ENCODE results near the gene TPST2. TPM values are rescaled to one million over a fixed set of nuclear protein-coding genes. Genes with fewer than 3 reads are reported as not detected.
A peak's percentile ranks its signal among the peaks of the same experiment; 100 is the strongest.

The TPST2 gene
- total RNA-seq (2014; rRNA removed; shearing (Covaris generic)) = 24.1 and 55.9 TPM in 2 replicates

DNA sequence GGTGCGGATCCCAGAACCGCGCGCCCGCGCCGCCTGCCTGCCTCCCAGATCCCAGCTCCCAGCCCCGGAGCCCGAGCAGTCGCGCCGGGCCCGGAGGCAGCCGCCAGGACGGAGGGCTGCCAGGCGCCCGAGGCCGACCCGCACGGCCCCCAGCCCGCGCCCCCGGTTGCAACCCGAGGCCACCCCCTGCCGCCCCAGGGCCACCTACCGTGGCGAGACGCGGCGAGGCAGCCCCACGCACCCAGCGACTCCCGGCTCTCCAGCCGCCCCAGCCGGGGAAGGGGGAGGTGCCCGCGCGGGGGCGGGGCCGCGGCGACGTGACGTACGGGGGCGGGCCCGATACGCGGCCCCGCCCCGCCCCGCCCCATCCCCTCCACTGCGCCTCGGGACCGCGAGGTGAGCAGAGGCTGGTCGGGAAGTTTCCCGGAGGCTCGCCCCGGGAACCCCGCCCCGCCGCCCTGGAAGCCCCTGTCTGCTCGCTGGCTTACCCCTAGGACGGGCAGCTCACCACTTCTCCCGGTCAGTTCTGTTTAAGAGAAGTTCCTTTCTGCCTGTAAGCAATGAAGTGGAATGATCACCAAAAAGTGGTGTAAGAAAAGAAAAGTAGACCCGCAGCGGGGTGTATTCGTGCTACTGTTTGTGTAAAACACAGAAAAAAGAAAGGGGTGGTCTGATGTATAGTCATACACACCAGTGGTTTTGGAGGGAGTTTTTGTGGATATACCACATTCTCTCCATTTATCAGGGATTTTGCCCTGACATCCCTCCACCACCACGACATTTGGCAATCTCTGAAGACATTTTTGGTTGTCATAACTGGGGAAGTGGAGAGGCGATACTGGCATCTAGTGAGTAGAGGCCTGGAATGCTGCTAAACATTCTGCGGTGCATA is at the start of gene TPST2:
TSS of gene TPST2 (minus strand) at position 288 of the 892 bp plus-strand sequence. CDS start 48,502 bp downstream, outside the sequence.
- in situ Hi-C loops (cut with HindIII; ENCODE audit: low sequenced_read_pairs) = no loop called here

DNA sequence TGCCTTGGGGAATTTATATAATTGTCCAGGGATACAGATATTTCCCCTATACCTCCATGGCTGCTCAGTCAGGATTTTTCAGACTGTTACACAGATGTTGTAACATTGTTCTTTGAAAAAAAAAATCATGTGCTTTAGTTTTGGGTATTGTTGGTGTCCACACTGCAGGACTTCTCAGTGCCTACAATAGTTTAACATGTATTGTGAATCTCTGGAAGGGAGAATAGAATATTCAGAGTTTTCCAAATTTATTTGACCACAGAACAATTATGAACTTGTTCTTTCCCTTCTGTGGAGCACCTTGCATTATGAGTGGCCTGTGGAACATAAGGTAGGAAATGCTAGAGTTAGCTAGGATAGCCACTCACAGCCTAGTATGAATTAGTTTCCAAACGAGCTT is 46.4 kb upstream of the TPST2 start:
- in situ Hi-C loops (cut with HindIII; ENCODE audit: low sequenced_read_pairs) = no loop called here
- no peak for DNase-seq (ENCODE audit: low spot score)

More for the DNA sequence above, at the start of gene TPST2:
- peak; percentile 72 for DNase-seq (ENCODE audit: low spot score)

DNA sequence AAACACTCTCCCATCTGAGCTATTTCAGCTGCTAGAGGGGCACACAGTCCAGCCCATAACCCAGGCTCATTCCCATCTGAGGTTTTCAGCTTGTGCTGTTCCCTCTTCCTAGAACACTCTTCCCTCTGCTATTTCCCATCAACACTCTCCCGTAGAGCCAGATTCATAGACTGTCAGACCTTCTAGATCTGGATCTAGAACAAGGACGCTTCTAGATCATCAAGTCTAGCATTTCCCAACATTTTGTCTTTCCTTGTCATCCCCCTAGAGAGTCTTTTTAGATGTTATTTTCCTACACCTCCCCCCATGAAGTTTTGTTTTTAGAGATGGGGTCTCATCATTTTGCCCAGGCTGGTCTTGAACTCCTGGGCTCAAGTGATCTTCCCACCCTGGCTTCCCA is 45.2 kb upstream of the TPST2 start:
- no peak for DNase-seq (ENCODE audit: low spot score)
- in situ Hi-C loops (cut with HindIII; ENCODE audit: low sequenced_read_pairs) = no loop called here

DNA sequence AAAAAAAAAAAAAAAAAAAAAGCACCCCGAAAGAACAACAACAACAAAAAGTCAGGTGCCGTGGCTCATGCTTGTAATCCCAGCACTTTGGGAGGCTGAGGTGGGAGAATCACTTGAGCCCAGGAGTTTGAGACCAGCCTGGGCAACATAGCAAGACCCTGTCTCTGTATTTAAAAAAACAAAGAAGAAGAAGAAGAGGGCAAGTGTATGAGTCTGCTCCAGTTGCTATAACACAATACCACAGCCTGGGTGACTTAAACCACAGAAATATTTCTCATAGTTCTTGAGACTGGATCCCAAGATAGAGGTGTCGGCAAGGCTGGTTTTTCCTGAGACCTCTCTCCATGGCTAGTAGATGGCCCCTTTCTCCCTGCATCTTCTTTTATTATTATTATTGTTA is 44.3 kb upstream of the TPST2 start:
- in situ Hi-C loops (cut with HindIII; ENCODE audit: low sequenced_read_pairs) = no loop called here
- DNase-seq (ENCODE audit: low spot score) = no peak

DNA sequence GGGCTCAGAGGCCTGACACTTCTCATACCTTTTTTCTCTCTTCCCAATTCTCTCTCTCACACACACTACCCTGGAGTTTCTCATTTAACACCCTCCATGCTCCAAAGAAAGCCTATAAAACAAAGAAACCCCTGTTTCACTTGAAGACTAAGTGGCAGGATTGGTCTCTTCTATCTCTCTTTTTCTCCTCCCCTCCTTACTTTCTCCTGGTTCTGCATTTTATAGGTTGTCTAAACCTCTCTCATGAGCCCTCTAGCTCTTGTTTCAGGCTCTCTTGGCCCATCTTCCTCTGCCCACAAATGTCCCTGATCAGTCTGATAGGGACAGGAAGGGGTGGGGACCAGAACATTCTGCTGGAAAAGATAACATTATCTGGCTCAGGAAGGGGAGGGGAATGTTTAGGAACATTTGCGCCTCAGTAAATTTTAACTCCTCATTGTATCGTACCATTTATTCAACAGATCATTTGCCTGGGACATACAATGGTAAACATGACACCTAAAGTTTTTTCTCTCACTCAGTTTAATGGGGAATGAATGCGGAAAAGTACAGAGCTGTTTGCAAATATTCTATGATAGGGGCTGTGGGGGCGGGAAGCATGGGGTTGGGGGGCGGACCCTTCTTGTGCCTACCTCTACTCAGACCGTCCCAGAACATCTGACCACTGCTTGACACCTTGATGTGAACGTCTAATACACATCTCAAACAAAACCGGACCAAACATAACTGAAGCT is 42.7 kb upstream of the TPST2 start:
- DNase-seq (ENCODE audit: low spot score) = no peak
- in situ Hi-C loops (cut with HindIII; ENCODE audit: low sequenced_read_pairs) = no loop called here

DNA sequence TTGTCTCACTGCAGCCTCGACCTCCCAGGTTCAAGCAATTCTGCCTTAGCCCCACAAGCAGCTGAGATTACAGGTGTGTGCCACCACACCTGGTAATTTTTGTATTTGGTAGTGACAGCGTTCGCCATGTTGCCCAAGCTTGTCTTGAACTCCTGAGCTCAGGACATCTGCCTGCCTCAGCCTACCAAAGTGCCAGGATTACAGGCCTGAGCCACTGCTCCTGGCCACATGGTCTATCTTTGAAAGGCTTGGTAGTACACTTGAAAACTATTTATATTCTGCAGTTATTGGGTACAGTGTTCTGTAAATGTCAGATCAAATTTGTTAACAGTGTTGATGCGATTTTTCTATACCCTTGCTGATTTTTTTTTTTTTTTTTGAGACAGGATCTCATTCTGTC is 41.4 kb upstream of the TPST2 start:
- in situ Hi-C loops (cut with HindIII; ENCODE audit: low sequenced_read_pairs) = no loop called here
- no peak for DNase-seq (ENCODE audit: low spot score)

DNA sequence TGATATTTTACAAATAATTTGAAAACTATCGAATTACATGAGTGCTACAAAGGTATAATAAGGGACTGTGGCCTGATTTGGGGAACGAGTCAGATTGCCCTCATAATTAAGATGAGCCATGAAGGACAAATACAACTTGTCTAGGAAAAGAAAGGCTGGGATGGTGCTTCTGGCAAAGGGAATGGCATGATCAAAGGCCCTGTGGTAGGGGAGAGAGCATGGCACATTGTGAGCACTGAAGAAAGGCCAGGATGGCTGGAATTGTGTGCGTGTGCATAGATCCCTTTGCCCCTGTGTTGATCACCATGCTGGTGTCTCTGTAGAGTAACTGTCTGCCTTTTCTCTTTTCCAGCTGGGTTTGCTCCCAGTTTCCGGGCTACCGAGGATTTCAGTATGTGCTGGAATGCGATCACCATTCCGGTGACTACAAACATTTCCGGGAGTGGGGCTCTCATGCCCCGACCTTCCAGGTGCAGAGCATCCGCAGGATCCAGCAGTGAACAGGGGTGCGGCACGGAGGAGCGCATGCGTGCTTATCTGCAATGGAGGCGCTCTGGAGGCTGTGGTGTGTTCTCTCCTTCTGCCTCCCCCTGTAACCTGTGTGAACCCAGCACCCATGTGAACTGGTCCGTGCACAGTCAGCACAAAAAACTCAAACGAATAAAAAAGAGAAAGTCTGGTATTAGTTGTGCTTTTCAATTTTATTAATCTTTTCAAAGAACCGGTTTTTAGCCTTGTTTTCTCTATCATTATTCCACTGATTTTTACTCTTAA is 40.2 kb upstream of the TPST2 start:
- in situ Hi-C loops (cut with HindIII; ENCODE audit: low sequenced_read_pairs) = no loop called here
- DNase-seq (ENCODE audit: low spot score) = no peak

DNA sequence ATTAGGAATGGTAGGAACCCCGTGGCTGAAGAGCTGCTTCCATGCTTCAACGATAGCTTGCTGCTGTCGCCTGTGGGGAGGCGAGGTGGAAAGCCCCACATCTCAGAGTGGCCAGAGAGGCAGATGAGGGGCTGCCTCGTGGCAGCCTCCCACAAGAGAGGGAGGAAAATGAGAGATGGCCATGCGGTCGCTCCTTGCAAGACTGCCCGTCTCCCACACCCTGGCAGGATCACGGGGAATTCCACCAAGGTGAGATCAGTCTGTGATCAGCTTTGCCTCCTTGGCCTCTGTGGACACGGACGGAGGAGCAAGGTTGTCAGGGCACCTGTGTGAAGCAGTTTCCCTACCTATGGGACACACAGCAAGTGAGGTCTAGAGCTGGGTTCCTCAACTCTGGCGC is 34.9 kb upstream of the TPST2 start:
- in situ Hi-C loops (cut with HindIII; ENCODE audit: low sequenced_read_pairs) = no loop called here
- DNase-seq (ENCODE audit: low spot score) = no peak

DNA sequence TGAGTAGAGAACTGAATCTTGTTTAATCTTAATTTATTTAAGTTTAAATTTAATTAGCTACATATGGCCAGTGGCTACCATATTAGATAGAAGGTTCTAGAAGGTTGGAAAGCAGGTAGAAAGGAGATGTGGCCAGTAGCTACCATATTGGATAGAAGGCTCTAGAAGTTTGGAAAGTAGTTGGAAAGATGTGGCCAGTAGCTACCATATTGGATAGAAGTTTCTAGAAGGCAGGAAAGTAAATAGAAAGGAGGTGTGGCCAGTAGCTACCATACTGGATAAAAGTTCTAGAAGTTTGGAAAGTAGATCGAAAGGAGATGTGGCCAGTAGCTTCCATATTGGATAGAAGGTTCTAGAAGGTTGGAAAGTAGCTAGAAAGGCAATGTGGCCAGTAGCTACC is 34.1 kb upstream of the TPST2 start:
- DNase-seq (ENCODE audit: low spot score) = no peak
- in situ Hi-C loops (cut with HindIII; ENCODE audit: low sequenced_read_pairs) = no loop called here

DNA sequence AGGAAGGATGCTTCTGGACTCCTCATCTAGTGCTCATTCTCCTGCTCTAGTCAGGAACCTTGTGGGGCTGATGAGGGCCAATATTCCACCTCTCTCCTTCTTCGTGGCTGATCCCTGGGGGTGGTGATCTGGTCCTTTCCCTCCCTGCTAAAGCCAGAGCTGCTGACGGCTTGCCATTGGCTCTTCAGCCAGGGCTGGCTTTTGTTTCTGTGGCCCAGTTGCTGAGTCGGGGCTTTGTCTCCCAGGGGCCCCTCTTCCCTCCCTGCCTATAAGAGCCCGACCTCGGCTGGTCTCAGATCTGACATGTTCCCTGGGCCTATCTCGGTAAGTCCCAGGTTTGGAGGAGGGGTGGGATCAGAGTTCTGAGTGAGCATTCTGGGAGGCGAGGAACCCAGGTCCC is 31.7 kb upstream of the TPST2 start, which contains the start of gene CRYBA4:
TSS of gene CRYBA4 (plus strand) at position 301 of the 400 bp plus-strand sequence. CDS start 634 bp downstream, outside the sequence.
- no peak for DNase-seq (ENCODE audit: low spot score)
- in situ Hi-C loops (cut with HindIII; ENCODE audit: low sequenced_read_pairs) = no loop called here

DNA sequence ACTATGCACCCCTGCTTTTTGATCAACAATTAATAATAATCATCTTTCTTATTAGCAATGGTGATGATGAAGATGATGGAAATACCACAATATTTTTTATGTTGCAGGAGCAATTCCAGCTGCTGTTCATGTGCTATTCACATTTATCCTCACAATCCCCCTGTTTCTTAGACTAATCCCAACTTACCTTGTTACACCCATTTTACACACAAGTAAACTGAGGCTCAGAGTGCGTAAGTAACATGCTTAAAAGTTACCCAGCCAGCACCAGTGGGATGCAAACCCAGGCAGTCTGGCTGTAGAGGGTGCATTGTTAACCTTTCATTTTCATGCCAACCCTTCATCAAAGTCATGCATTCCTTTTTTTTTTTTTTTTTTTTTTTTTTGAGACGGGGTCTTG is 30.3 kb upstream of the TPST2 start:
- in situ Hi-C loops (cut with HindIII; ENCODE audit: low sequenced_read_pairs) = no loop called here

DNA sequence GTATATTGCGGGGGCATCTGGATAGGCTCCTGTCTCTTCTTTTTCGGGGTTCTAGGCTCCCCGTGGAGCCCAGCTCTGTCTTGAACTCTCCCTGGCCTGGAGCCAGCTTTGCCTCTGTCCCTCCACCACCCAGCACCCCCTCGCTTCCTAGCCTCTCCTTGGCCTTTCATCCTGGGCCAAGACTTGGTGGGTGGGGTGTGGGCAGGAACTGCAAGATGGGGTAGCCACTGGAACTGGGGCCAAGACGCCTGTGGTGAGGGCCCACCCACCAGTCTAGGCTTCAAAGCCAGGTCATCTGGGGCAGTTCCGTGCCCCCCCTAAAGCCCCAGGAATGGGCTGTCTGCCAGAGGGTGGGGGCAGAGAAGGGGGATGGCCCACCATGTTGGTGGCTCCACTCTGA is 29.6 kb upstream of the TPST2 start:
- no peak for DNase-seq (ENCODE audit: low spot score)
- in situ Hi-C loops (cut with HindIII; ENCODE audit: low sequenced_read_pairs) = no loop called here

More for the DNA sequence above, 30.3 kb upstream of the TPST2 start:
- no peak for DNase-seq (ENCODE audit: low spot score)

DNA sequence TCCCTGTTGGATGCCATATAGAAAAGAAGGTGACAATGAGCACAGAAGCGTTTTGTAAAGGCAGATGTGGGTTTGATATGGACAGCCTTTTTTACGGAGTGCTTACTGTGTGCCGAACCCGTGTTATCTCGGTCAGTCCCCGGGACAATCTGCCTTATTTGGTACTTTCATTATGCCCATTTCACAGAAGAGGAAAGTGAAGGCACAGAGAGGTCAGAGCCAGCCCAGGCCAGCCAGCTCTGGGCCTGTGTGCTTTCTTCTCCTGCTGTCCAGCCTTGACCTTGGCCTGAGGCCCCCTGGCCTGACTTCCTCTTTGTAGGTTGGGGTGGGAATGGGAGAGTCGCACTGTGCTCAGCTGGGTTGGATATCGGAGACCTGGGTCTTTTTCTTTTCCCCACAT is 28.5 kb upstream of the TPST2 start:
- in situ Hi-C loops (cut with HindIII; ENCODE audit: low sequenced_read_pairs) = no loop called here
- DNase-seq (ENCODE audit: low spot score) = no peak

DNA sequence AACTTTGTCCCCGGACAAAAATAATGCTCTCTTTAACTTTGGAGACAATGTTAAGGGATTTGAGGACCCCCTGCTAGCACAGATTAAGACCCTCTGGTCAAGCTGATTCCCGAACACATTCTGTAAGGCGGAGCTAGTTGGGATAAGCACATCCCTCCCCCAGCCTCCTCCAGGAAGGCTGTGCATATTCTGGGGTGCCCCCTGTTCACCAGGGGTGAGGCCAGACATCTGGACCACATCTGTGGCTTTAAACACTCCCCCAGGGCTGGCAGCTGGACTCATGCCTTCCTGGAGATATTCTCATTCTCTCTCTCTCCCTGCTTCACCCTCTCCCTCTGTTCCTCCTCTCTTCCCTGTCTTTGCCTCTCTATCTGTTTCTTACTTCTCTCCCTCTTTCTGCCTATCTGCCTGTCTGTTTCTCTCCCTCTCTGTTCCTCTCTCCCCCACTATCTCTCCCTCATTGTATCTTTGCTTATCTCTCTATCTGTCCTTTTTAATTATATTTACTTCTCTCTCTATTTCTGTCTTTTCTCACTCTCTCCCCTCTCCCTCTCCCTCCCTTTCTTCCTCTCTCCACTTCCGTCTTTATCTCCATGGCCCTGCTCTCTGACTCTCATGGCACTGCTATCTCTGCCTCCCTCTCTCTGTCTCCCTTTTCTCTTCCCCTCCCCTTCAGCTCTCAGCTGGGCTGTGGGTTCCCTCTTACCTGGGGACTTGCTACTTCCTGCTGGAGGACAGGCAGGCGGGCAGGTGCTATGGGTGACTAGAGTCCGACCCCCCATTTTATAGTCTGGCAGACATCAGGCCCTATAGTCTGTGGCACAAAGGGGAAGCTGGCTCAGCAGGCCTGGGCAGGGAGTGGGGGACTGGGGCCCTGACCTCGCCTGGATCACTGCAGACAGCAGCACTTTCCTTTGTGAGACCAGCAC is 27.6 kb upstream of the TPST2 start, which contains the start of gene CRYBB1:
TSS of gene CRYBB1 (minus strand) at position 757 of the 929 bp plus-strand sequence. CDS start 1,708 bp downstream, outside the sequence.
- in situ Hi-C loops (cut with HindIII; ENCODE audit: low sequenced_read_pairs) = no loop called here
- no peak for DNase-seq (ENCODE audit: low spot score)

DNA sequence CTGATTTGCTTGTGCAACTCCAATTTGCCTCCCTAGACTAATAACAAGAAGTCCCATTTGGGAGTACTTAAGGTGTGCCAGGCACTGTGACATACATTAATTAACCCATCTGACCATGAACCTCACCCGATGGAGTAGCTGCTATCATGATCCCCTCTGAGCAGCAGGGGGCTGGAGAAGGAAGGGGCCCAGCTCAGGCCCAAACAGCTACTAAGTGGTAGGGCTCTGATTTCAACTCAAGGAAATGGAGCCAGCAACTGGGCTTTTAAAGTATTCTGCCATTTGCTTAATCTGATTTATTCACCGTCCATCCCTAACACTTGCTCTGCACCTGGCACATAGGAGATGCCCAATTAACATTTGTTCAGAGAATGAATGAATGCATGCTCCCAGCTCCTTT is 26.7 kb upstream of the TPST2 start:
- DNase-seq (ENCODE audit: low spot score) = no peak
- in situ Hi-C loops (cut with HindIII; ENCODE audit: low sequenced_read_pairs) = no loop called here

DNA sequence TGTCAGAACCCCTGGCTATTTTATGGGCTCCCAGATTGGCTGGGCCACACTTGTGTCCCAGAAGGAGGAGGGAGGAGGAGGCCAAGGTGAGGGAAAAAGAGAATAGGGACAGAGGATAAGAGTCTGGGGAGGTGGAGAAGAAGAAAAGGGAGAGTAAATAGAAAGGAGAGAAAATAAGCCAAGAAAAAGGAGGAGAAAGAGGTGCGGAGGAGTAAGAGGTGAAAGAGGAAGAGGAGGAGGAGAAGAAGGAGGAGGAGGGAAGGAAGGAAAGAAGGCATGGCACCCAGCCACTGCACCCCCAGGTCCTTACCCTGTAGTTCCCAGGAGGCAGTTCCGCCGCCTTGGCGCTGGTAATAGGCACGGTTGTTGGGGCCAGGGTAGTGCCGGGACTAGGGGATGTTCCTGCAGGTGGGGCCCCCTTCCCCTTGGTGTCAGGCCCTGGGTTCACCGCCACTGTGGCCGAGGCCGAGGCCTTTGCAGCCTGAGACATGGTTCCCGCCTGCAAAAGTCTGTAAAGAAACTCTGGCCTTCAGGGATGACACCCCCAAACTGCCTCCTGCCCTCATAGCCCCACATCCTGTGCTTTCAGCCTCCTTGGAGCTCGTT is 26.0 kb upstream of the TPST2 start:
- DNase-seq (ENCODE audit: low spot score) = no peak
- in situ Hi-C loops (cut with HindIII; ENCODE audit: low sequenced_read_pairs) = no loop called here

DNA sequence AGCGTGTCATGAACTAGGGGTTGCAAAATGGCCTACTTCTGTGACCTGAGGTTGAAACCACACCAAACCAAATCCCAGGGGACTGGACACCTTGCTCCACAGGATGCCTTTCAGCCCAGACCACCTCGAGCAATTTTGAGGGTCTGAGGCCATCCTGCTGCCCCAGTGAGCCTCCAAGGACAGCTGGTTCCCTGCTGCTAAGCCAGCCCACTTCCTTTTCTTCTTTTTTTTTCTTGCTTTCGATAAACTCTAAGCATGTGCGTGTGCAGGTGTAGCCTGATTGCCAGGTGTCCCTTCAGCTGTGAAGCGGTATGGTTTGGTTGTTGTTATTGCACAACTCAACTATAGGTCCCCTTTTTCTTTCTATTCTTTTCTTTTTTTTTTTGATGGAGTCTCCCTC is 25.2 kb upstream of the TPST2 start:
- in situ Hi-C loops (cut with HindIII; ENCODE audit: low sequenced_read_pairs) = no loop called here
- no peak for DNase-seq (ENCODE audit: low spot score)

DNA sequence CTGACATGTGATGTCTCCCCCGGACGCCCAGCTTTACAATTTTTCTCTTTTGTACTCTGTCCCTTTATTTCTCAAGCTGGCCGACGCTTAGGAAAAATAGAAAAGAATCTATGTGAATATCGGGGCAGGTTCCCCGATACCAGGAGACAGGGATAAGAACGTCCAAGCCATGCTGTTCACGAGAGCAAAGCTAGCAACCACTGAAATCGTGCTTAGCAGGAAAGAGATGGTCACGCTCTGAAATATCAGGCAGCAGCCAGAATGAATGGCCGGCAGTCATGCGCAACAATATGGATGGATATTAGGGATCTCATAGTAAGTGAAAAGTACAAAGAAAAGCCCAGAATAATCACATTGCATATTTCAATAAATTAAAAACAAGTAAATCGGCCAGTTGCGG is 24.4 kb upstream of the TPST2 start:
- in situ Hi-C loops (cut with HindIII; ENCODE audit: low sequenced_read_pairs) = no loop called here
- no peak for DNase-seq (ENCODE audit: low spot score)
